NCI-H2196 (cell line): ENCODE results near the gene FEM1B.

ENCODE experiments used
- DNase-seq: peaks from one replicate; lab custom pipeline; 2025; ENCODE audit not compliant: unreplicated experiment; lab: John Stamatoyannopoulos, UW

The FEM1B gene

DNA sequence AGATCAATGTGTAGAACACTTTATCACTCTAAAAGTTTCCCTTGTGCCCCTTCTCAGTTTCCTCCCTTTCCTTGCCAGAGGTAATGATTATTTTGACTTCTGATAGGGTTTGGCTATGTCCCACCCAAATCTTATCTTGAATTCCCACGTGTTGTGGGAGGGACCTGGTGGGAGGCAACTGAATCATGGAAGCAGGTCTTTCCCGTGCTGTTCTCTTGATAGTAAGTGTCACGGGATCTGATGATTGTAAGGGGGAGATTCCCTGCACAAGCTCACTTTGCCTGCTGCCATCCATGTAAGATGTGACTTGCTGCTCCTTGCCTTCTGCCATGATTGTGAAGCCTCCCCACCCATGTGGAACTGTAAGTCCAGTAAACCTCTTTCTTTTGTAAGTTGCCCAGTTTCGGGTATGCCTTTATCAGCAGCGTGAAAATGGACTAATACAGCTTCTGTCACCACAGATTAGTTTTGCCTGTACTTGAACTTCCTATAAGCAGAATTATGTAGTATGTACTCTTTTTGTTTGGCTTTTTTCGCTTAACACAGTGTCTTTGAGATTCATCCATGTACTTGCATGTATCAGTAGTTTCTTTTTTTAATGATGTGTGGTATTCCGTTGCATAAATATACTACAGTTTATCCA, 7.2 kb downstream of the FEM1B start:
- DNase-seq, result no peak

DNA sequence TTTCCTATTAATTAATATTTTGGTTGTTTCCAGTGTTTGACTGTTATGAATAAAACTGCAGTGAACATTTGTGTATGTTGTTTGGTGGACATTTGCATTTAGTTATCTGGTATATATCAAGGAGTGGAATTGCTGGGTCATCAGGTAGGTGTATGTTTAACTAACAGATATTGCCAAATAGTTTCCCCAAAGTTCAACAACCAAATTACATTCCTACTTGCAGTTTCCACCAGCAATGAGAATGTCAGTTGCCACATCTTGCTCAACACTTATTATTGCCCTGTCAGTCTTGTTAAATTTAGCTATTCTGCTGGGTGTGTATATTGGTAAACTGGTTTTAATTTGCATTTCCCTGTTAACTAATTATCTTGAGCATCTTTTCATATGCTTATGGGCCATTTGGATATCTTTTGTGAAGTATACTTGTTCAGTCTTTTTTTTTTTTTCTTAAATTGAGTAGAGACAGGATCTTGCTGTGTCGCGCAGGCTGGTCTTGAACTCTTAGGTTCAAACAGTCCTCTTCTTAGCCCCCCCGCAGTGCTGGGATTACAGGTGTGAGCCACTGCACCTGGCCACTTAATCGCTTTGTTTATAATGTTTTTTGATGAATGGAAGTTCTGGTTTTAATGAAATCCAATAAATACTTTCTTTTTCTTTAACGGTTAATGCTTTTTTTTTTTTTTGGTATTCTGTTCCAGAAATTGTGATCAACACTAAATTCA, 7.9 kb downstream of the FEM1B start:
- no peak for DNase-seq

- no peak for DNase-seq
Observed at GRCh38 chr15:68286256-68286655, 8.7 kb downstream of the FEM1B start.

DNA sequence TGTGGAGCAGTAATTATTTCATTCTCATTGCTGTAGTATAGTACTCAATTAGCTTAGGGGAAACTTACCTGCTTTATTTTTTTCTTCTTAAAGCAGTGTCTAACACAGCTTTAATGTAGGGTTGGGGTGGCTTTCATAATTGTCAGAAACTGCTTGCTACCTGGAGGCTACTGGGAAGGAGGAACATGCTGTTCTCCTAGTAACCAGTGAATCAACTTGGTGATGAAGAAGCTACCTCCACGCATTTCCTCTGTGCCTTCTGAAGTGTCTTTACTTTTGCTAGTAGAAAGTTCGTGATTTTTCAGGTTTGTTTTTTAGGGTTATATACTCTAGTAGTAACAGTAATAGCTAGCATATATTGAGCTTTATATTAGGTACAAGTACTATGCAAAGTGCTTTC, 11.5 kb downstream of the FEM1B start:
- DNase-seq, result no peak

DNA sequence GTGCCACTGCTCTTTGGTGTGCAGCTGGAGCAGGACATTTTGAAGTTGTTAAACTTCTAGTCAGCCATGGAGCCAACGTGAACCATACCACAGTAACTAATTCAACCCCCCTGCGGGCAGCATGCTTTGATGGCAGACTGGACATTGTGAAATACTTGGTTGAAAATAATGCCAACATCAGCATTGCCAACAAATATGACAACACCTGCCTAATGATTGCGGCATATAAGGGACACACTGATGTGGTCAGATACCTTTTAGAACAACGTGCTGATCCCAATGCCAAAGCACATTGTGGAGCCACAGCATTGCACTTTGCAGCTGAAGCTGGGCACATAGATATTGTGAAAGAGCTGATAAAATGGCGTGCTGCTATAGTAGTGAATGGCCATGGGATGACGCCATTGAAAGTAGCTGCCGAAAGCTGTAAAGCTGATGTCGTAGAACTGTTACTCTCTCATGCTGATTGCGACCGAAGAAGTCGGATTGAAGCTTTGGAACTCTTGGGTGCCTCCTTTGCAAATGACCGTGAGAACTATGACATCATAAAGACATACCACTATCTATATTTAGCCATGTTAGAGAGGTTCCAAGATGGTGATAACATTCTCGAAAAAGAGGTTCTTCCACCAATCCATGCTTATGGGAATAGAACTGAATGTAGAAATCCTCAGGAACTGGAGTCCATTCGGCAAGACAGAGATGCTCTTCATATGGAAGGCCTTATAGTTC, 12.2 kb downstream of the FEM1B start:
- no peak for DNase-seq

- no peak for DNase-seq
Observed at GRCh38 chr15:68290715-68291114, 13.2 kb downstream of the FEM1B start.

GRCh38 chr15:68292157-68292781, 14.7 kb downstream of the FEM1B start:
- DNase-seq, result no peak

DNA sequence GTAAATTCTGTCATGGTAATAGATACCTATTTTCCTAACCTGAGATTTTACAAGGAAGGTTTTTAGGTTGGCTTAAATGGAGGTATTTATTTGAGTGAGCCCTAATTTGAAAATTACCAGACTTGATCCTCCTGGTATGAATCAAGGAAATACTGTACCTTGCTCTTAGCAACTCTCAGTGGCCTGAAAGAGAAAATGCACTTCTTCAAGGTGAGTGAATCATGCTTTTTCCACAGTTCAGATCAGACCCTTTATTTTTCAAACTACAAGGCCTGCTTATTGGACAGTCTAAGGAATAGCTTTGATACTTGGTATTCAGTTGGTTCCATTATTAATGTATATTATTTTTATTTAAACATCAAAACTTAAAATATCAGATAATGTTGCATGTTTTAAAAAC, 15.4 kb downstream of the FEM1B start:
- DNase-seq, result no peak

DNA sequence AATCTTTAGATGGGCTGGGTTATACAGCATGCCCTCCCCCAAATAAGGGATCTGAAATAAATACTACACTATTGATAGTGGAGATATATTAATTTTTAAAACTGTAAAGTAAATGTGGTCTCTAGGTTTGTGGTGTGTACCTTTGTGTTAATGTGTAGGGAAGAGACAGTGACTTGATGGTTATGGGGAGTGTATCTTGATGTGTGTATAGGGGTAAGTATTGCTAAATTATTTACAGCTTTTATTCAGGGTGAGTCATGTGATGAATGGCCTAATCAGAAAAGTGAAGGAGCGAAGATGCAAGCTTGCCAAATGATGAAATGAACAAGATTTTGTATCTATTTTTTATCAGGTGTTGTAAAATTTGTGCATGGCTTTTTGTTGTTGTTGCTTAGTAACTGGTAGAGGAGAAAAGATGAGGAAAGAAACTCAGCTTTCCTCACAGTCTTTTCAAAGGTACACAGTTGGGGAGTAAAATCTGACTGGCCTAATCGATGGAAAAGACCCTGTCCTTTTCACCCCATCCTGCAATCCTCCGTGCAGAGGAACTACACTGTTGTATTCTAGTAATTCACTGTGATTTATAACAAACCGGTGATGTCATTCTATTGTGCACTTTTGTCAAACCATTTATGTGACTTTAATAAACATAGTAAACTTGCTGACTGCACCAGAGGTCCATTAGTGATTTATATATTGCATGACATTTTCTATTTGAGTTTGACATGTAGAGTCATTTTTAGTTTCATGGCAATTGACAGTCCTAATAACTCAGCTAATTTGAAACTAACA, 17.7 kb downstream of the FEM1B start:
- DNase-seq, result no peak

DNA sequence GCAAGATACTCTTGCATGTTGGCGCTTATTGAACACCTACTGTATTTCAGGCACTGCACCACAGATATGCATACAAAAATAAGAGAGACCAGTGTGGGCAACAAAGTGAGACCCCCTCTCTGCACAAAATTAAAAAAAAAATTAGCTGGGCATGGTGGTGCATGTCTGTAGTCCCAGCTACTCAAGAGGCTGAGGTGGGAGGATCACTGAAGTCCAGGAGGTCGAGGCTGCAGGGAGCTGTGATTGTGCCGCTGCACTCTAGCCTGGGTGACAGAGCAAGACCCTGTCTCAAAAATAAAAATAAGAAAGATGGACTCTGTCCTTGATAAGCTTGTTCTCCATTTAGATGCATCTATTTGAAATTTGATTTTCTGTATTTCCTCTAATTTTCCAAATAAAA, 20.8 kb downstream of the FEM1B start:
- no peak for DNase-seq

GRCh38 chr15:68298882-68299381, 21.4 kb downstream of the FEM1B start:
- DNase-seq, result no peak

DNA sequence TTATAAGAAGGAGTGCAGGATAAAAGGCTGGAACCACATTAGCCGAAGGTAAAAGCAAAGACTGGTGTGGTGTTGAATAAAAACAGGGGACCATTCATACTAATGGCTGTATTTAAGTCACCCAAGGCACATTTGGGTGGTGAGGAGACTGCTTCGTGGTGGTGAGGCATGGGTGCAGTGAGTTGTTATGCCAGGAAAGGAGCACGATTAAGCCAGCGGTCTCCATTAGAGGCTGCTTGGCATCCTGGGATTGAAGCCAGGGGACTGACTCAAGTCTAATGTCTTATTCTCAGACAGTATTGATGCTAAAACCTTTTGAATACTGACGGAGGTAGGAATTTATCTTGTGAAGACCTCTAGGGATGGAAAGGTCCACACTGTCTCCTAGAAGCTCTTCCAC, 21.9 kb downstream of the FEM1B start:
- DNase-seq, result no peak

GRCh38 chr15:68300115-68300940, 22.8 kb downstream of the FEM1B start:
- DNase-seq, result no peak

DNA sequence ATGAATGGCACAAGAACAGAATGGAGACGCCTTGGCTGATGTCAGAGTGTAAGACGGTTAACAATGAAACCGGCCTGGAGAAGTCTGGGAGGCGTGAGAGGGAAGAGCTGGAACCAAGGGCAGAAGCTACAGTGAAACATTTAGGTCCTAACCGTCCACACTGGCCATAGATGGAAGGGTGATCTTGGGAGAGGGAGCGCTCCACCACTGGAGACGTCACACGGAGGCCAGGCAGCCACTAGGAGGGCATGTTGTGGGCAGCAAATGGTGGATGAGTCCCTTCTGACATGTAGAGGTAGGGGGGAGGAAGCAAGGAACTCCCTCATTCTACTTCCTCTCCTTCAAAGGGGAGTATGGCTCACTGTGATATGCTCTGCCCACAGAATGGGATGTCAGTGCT, 23.8 kb downstream of the FEM1B start:
- DNase-seq, result no peak

DNA sequence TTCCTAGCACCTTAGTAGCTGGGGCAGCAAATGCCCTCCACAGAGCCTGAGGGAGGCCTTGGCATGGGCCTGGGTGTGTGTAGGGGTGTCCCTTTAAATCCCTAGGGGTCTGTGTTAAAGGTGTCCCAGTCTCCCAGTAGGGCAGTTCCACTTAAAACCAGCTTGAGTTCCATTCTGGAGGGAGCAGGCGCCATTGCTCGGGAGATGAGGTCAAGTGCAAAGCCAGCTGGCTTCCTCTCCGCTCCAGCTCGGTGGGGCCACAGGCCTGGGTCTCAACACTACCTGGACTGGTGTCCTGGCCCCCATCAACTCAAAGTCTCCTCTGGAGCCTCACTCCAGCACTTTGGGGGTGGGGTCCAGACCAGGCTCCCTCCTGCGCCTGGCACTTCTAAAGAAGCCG, 25.2 kb downstream of the FEM1B start:
- no peak for DNase-seq

- DNase-seq, result no peak
Observed at GRCh38 chr15:68303134-68303533, 25.6 kb downstream of the FEM1B start.

- no peak for DNase-seq
Observed at GRCh38 chr15:68303560-68304436, 26.3 kb downstream of the FEM1B start.

DNA sequence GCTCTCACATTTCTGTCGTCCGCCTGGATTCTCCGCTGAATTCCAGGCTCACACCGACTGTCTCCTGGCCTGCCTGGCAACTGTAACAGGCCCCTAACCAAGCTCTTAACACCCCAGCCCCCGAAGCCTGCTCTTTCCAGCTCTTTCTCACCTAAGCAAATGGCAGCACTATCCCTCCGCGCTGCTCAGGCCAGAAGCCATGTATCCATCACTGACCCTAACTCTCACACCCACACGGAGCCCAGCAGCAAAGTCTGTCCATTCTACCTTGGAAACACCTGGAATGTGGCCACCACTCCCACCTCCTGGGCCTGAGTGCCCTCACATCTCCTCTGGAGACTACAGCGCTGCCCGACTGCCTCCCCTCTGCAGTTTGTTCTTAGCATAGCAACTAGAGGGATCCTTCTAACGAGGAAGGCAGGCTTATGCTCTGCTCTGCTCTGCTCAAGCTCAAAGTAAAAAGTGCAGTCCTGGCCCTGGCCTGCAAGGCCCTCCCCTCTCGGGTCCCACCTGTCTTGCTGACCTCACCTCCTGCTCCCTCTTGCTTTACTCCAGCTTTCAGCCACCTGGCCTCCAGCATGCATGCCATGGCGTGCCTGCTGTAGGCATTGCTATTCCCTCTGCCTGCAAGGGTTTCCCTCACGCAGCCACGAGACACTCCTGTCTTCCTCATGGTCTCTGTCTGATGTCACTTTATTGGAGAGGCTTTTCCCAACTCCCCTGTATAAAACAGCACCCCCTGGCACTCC, 27.2 kb downstream of the FEM1B start:
- no peak for DNase-seq
